GM19043 (cell line): ENCODE measurements around the gene OR10AG1.

Source experiments
- ATAC-seq: cut with Tn5 transposase; IDR thresholded peaks from one replicate; pipeline ENCODE4 v1.9.1; 2021; ENCODE audit warnings: low read depth; ENCODE audit not compliant: unreplicated experiment

Gene OR10AG1, protein sequence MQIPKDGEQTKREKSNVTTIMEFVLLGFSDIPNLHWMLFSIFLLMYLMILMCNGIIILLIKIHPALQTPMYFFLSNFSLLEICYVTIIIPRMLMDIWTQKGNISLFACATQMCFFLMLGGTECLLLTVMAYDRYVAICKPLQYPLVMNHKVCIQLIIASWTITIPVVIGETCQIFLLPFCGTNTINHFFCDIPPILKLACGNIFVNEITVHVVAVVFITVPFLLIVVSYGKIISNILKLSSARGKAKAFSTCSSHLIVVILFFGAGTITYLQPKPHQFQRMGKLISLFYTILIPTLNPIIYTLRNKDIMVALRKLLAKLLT

DNA sequence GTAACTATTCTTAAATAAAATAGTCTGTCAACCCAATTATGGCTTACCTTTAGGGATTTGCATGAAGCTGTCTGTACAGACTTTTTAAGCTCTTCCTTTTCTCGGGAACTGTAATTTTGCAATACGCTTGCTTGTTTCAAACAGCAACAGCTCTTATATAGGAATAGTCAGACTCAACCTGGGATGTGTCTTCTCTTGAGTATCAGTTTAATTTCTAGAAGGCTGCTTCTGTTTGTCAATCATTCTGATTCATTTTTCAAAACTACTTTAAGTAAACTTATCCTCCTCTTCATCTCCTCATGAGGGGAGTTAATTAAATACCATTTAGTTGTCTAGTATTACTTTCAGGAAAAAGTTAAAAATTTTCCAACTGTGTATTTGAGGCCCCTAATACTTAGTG lies at the start of gene OR10AG1:
TSS of gene OR10AG1 (minus strand) at position 101 of the 400 bp plus-strand sequence. CDS start at position 63, 38 bp downstream.
- ATAC-seq, result no peak

DNA sequence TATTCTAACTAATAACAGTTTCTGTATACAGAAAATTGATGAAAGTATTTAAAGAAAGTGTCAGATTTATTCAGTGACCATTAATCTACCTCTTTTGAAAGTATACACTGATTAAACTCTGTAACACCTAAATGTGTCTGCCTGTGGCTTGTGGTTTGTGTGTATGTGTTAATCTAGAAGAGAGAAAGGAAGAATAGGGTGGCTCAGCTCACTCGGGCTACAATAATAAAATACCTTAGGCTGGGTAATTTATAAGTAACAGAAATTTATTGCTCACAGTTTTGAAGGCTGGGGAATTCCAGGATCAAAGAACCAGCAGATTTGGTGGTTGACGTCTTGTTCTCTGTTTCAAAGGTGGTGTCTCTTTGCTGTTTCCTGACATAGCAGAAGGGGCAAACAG lies 44.1 kb upstream of the OR10AG1 start:
- no peak for ATAC-seq

DNA sequence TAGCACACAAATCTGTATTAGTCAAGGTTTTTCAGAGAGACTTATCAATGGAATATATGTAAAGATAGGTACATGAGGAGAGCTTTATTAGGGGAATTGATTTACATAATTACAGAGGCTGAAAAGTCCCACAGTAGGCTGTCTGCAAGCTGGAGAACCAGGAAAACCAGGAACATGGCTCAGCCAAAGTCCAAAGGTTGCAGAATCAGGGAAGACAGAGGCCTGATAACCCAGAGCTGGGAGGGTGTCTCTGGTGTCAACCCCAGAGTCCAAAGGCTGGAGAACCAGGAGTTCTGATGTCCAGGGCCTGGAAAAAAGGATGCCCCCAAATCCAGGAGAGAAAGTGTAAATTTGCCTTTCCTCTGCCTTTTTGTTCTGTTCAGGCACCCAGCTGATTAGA lies 41.0 kb upstream of the OR10AG1 start:
- ATAC-seq, result no peak

DNA sequence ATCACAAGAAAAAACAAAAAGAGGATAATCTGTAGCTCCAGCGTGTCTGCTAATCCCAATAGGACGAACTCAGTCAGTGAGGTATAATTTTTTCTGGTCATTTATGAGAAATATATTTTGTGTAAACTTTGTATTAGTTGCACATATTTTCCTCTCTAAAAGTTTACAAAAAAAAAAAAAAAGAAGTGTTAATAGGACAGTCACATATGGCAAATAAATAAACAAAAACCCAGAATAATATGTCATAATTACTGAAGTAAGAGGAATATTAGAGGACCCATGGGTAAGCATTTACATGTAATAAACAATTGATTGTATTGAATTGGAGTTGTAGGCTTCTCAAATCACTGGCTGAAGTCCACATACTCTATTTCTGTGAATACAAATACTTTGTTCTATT lies 24.8 kb upstream of the OR10AG1 start, which contains the start of gene OR5F1:
TSS of gene OR5F1 (minus strand) at position 101 of the 400 bp plus-strand sequence. CDS start at position 101, 0 bp downstream.
- no peak for ATAC-seq

DNA sequence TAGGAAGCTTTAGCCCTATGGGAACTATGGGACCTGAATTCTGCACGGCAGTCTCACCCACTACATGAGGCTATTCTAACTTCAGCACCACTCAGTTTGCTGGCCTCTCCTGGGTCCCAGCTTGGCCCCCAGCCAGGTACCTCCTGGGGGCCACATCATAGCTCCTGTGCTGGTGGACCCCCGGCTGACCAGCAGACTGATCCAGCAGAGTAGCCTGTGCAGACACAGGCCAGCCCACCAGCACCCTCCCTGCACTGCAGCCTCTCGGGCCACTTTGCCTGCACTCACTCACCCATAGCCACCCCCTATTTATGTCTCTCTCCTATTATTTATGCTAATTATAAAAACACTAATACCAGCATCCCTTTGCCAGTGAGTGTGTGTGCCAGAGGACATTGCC lies 1.2 kb upstream of the OR10AG1 start:
- ATAC-seq, result no peak

DNA sequence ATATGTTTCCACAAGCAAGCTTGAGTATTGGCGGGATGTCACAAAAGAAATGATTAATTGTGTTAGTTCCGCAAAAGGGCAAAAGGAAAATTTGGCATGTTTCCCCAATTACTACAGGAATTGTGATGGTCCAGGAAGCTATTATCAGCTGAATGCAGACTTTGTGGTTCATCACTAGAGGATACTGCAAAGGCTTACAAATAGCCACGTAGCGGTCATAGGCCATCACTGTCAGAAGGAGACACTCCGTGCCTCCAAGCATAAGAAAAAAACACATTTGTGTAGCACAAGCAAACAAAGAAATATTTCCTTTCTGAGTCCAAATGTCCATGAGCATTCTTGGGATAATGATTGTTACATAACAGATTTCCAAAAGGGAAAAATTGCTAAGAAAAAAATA lies 1.8 kb downstream of the OR10AG1 start:
- no peak for ATAC-seq

DNA sequence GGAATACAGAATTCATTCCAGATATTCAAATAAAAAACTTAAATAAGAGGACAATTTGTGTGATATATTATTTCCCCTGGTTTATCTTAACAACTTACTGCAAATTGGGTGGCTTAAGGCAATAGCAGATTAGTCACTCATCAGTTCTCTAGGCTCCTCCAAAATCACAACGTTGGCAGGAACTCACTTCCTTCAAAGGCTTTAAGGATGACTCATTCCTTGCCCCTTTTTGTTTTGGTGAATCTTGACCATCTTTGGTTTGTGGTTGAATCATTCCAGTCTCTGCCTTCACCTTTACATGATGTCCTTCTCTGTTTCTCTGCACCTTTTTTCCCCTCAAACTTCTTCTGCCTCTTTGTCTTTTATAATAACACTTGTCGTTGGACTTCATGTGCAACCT lies 3.4 kb downstream of the OR10AG1 start:
- ATAC-seq, result no peak

DNA sequence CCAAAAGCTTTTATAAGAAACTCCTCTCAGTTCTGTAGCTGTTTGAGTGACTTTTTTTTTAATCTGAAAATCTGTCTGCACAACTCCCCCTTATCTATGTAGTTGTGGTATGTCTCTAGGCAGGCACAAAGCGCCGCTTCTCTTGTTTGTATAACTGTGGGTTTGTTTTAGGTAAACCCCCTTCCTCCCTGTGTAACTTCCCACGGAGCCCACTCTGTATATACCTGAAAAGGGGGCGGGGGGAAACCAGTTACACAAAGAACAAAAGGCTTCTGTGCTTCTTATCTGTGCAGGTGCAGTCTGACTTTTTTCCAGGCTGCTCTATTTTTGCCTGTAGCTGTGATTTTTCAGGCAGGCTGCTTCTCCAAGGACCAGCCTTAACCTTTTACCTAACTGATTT lies 13.2 kb downstream of the OR10AG1 start:
- ATAC-seq, result no peak

DNA sequence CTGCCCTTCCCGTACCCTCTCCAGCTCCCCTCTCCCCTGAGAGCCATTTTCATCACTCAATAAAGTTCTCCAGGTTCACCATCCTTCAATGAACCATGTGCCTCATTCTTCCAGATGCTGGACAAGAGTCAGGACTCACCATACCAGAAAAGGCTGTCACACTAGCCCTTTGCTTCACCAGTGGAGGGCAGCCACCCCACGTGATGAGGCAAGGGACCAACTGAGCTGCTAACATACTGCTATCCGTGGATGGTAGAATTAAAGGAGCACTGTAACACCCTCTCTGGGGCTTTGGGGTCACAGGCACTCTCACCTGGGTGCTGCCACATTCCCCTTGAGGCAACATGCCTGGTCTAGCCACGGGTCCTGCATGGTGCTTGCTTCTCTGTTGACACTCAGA lies 20.4 kb downstream of the OR10AG1 start:
- ATAC-seq, result no peak

DNA sequence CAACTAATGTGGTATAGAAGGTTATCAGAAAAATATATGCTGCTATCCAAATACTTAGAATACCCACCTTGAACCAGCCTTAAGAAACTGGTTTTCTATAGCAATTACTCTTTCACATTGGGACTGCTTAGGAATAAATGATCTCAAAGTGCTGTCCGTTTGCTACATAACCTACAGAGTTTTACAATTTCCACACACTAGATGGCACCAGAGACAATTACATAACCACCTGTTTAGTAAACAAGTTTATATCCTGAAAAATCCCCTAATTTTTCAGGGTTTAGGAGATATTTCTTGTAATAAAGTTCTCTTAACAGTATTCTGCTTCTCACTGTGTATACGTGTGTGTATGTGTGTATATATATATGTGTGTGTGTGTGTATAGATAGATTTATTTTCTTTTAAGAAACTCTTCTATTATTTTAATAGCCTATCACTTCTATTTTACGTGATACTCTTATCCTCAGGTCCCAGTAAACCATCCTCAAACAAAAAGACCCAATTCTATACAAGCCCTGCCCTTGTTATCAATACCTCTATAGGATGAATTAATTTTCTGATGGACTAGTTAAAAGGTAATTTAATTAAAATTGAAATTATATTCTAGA lies 26.9 kb downstream of the OR10AG1 start:
- ATAC-seq, result no peak

DNA sequence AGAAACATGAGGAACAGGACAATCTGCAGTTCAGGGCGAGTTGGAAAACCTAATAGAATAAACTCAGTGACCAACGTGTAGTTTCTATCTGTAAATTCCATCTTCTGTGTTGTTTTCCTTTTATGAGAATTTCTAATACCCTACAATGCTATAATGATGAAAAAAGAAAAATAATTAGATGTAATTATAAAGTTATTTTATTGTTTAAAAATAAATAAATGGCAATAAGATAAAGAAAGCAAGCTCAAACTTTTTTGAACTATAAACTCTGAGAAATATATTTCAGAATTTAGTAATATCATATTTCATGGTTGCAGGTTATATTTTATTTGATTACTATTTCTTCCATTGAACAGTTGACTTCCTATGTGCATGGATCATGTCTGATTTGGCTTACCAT lies 33.4 kb downstream of the OR10AG1 start, which contains the start of gene OR5I1:
TSS of gene OR5I1 (minus strand) at position 101 of the 400 bp plus-strand sequence. CDS start at position 101, 0 bp downstream.
- ATAC-seq, result no peak

DNA sequence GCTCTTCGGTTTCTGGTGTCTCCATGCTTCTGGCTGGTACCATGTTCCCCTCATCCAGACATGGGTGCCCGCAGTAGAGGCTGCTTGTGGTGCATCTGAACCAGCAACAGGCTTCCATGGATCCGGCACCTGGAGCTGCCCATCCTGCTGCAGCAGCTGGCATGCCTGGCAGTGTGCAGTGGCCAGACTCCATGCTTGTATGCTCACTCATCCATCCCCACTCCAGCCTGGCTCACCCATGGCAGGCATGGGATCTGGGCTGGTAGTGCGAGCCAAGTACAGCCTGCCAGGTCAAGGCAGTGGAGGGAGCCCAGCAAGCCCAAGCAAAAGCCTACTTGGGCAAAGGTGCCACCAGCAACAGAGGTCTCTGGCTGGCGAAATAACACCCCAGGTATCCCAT lies 49.2 kb downstream of the OR10AG1 start:
- ATAC-seq, result no peak
